Measurements from ENCODE around the gene SLC44A2. TPM values are rescaled to one million over a fixed set of nuclear protein-coding genes. Genes with fewer than 3 reads are reported as not detected.

The SLC44A2 gene
- total and polyA plus RNA-seq, 2 donors (not counting 1 experiment from before 2014, with no cell fraction given): 91.3 to 173 TPM

DNA sequence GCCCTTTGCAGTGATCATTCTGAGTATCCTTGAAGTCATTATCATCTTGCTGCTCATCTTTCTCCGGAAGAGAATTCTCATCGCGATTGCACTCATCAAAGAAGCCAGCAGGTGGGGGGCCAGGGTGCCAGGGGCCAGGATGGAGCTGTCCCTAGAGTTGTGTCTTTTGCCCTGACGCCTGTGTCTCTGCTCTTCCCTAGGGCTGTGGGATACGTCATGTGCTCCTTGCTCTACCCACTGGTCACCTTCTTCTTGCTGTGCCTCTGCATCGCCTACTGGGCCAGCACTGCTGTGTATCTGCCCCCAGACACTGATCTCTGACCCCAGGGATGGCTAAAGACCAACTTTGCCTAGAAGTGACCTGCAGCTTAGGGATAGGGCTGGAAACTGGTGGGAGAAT is 9.6 kb downstream of the SLC44A2 start:
- no peak overlapping the region for H3K4me2 ChIP-seq (ENCODE audit: extremely low read depth, insufficient read depth, low read length)
- no peak for DNase-seq (ENCODE audit: low read depth in 2 of 2)
- no peaks in the 10 kb centered on the region for H3K27me3 ChIP-seq (ENCODE audit: control insufficient read depth, insufficient read depth, low read length)
- no peaks in the 10 kb centered on the region for H4K20me1 ChIP-seq (ENCODE audit: control insufficient read depth, extremely low read depth, insufficient read depth, low read length)
- no peak overlapping the region for H3K9ac ChIP-seq (ENCODE audit: insufficient read depth, low read length)
- H3K27ac ChIP-seq (ENCODE audit: insufficient read depth, low read length): no peak overlapping the region
- no peak overlapping the region for H3K4me3 ChIP-seq (replicated peaks in 1 of 4; ENCODE audit: control extremely low read depth in 1 of 4, insufficient read depth in 1 of 4, low read depth in 3 of 4, low read length in 4 of 4)
- H3K9me3 ChIP-seq (ENCODE audit: control insufficient read depth, insufficient read depth, low read depth, low read length): no peaks in the 10 kb centered on the region
- TF ChIP-seq, protein P1, sequence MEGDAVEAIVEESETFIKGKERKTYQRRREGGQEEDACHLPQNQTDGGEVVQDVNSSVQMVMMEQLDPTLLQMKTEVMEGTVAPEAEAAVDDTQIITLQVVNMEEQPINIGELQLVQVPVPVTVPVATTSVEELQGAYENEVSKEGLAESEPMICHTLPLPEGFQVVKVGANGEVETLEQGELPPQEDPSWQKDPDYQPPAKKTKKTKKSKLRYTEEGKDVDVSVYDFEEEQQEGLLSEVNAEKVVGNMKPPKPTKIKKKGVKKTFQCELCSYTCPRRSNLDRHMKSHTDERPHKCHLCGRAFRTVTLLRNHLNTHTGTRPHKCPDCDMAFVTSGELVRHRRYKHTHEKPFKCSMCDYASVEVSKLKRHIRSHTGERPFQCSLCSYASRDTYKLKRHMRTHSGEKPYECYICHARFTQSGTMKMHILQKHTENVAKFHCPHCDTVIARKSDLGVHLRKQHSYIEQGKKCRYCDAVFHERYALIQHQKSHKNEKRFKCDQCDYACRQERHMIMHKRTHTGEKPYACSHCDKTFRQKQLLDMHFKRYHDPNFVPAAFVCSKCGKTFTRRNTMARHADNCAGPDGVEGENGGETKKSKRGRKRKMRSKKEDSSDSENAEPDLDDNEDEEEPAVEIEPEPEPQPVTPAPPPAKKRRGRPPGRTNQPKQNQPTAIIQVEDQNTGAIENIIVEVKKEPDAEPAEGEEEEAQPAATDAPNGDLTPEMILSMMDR (conservative IDR thresholded peaks at IDR 0.05 in 1 of 2, IDR thresholded peaks at IDR 0.05 in 1 of 2; ENCODE audit: low read depth in 1 of 2, low read length in 2 of 2): no peak
- no peak for TF ChIP-seq EZH2 (IDR thresholded peaks at IDR 0.05; ENCODE audit: low read length, missing control alignments)
- no peaks in the 10 kb centered on the region for H3K79me2 ChIP-seq (ENCODE audit: control insufficient read depth, insufficient read depth, low read length)
- H2AFZ ChIP-seq (ENCODE audit: low read length): no peak overlapping the region
- peaks cover 26% of the 10 kb centered on the region for H3K36me3 ChIP-seq (ENCODE audit: control insufficient read depth, insufficient read depth, low read length)
- H3K4me1 ChIP-seq (ENCODE audit: control insufficient read depth, extremely low read depth, insufficient read depth, low read length): no peaks in the 10 kb centered on the region

DNA sequence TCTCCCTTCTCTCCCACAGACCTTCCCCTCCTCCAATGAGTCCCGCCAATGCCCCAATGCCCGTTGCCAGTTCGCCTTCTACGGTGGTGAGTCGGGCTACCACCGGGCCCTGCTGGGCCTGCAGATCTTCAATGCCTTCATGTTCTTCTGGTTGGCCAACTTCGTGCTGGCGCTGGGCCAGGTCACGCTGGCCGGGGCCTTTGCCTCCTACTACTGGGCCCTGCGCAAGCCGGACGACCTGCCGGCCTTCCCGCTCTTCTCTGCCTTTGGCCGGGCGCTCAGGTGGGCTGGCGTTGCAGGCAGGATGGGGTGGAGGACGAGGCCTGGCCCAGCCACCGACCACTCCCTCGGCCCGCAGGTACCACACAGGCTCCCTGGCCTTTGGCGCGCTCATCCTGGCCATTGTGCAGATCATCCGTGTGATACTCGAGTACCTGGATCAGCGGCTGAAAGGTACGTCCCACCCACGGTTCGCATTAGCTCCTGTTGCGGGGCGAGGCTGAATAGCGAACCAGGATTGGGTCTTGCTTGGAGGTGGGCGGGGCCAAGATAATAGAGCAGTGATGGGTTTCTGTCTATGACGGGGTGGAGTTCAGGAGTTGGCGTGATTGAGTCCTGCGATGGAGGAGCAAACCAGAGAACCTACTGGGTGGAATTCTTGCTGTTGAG is 11.1 kb downstream of the SLC44A2 start:
- Histone ChIP-seq H2AFZ (ENCODE audit: low read length) (no peak overlapping the region), H3K4me3 (replicated peaks in 1 of 4; ENCODE audit: control extremely low read depth in 1 of 4, insufficient read depth in 1 of 4, low read depth in 3 of 4, low read length in 4 of 4) (no peak overlapping the region), H4K20me1 (ENCODE audit: control insufficient read depth, extremely low read depth, insufficient read depth, low read length) (no peaks in the 10 kb centered on the region), H3K4me2 (ENCODE audit: extremely low read depth, insufficient read depth, low read length) (no peak overlapping the region), H3K9me3 (ENCODE audit: control insufficient read depth, insufficient read depth, low read depth, low read length) (no peaks in the 10 kb centered on the region), H3K79me2 (ENCODE audit: control insufficient read depth, insufficient read depth, low read length) (no peaks in the 10 kb centered on the region), H3K27me3 (ENCODE audit: control insufficient read depth, insufficient read depth, low read length) (no peaks in the 10 kb centered on the region), H3K27ac (ENCODE audit: insufficient read depth, low read length) (no peak overlapping the region), H3K36me3 (ENCODE audit: control insufficient read depth, insufficient read depth, low read length) (peaks cover 29% of the 10 kb centered on the region), H3K4me1 (ENCODE audit: control insufficient read depth, extremely low read depth, insufficient read depth, low read length) (no peaks in the 10 kb centered on the region), H3K9ac (ENCODE audit: insufficient read depth, low read length) (no peak overlapping the region)
- no peak for DNase-seq (ENCODE audit: low read depth in 2 of 2)
- TF ChIP-seq, protein P1 (conservative IDR thresholded peaks at IDR 0.05 in 1 of 2, IDR thresholded peaks at IDR 0.05 in 1 of 2; ENCODE audit: low read depth in 1 of 2, low read length in 2 of 2): no peak
- no peak for TF ChIP-seq EZH2 (IDR thresholded peaks at IDR 0.05; ENCODE audit: low read length, missing control alignments)

DNA sequence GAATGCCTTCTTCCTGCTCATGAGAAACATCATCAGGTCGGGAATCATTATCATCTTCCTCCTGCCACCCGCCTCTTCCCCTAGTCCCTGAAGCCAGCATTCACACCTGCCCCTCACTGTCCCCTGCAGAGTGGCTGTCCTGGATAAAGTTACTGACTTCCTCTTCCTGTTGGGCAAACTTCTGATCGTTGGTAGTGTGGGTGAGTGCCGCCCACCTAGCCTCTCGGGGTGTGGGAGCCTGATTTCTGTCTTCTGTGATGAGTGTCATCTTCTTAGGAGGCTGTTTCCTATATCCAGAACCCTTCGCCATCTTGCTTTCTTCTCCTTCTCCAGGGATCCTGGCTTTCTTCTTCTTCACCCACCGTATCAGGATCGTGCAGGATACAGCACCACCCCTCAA is 12.5 kb downstream of the SLC44A2 start:
- no peak overlapping the region for H3K4me2 ChIP-seq (ENCODE audit: extremely low read depth, insufficient read depth, low read length)
- H2AFZ ChIP-seq (ENCODE audit: low read length): no peak overlapping the region
- no peak overlapping the region for H3K27ac ChIP-seq (ENCODE audit: insufficient read depth, low read length)
- TF ChIP-seq, protein P1 (conservative IDR thresholded peaks at IDR 0.05 in 1 of 2, IDR thresholded peaks at IDR 0.05 in 1 of 2; ENCODE audit: low read depth in 1 of 2, low read length in 2 of 2): no peak
- TF ChIP-seq EZH2 (IDR thresholded peaks at IDR 0.05; ENCODE audit: low read length, missing control alignments): no peak
- no peaks in the 10 kb centered on the region for H4K20me1 ChIP-seq (ENCODE audit: control insufficient read depth, extremely low read depth, insufficient read depth, low read length)
- H3K79me2 ChIP-seq (ENCODE audit: control insufficient read depth, insufficient read depth, low read length): no peaks in the 10 kb centered on the region
- no peaks in the 10 kb centered on the region for H3K9me3 ChIP-seq (ENCODE audit: control insufficient read depth, insufficient read depth, low read depth, low read length)
- no peaks in the 10 kb centered on the region for H3K27me3 ChIP-seq (ENCODE audit: control insufficient read depth, insufficient read depth, low read length)
- no peak for DNase-seq (ENCODE audit: low read depth in 2 of 2)
- no peak overlapping the region for H3K4me3 ChIP-seq (replicated peaks in 1 of 4; ENCODE audit: control extremely low read depth in 1 of 4, insufficient read depth in 1 of 4, low read depth in 3 of 4, low read length in 4 of 4)
- no peak overlapping the region for H3K9ac ChIP-seq (ENCODE audit: insufficient read depth, low read length)
- H3K36me3 ChIP-seq (ENCODE audit: control insufficient read depth, insufficient read depth, low read length): peaks cover 31% of the 10 kb centered on the region
- no peaks in the 10 kb centered on the region for H3K4me1 ChIP-seq (ENCODE audit: control insufficient read depth, extremely low read depth, insufficient read depth, low read length)

All from fibroblast of lung (primary cell).